PFSK-1 (cell line): Measurements from ENCODE around the gene WDR31.

Source experiments
- FOXP2 ChIP-seq: optimal IDR thresholded peaks from 2 replicates; pipeline ENCODE3; 2011; ENCODE audit warnings: borderline replicate concordance, control low read depth, inconsistent platforms; ENCODE audit not compliant: insufficient read depth; ENCODE audit errors: extremely low read length, extremely low read depth
- POLR2AphosphoS5 ChIP-seq: IDR thresholded peaks from 2 replicates; pipeline ENCODE4 v1.6.1; 2012; ENCODE audit warnings: low read depth, mild to moderate bottlenecking, control low read depth, low read length, moderate library complexity
- SIN3A ChIP-seq: IDR thresholded peaks from 2 replicates; pipeline ENCODE4 v1.6.1; 2012; ENCODE audit warnings: mild to moderate bottlenecking, low read length, moderate library complexity, borderline replicate concordance; ENCODE audit not compliant: insufficient read depth
- TAF1 ChIP-seq: IDR thresholded peaks from 2 replicates; pipeline ENCODE4 v1.6.1; 2012; ENCODE audit warnings: low read length, control low read depth, borderline replicate concordance; ENCODE audit not compliant: insufficient read depth
- TF ChIP-seq, protein P1 (sequence below), 2 experiments: IDR thresholded peaks; 2 replicates each; pipeline versions ENCODE4 v1.6.1 to v1.8.0; 2011 to 2012; ENCODE audit warnings: low read depth in 2 of 2, low read length in 2 of 2, control low read depth in 1 of 2, inconsistent platforms in 1 of 2, mild to moderate bottlenecking in 1 of 2, moderate library complexity in 1 of 2; ENCODE audit not compliant: insufficient read depth in 1 of 2

The WDR31 gene

DNA sequence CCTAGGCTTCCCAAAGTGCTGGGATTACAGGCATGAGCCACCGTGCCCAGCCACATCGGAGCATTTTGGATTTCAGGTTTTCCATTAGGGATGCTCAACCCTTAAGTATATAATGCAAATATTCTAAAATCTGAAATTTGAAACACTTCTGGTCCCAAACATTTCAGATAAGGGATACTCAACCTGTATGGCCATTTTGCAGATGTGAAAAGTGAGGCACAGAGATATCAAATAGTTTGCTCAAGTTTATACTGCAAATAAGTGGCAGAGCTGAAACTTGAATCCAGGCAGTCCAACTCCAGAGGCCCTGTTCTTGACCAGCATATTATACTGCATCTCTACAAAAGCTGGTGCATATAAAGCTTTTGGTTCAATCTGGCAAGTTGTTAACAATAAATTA, 2.4 kb downstream of the WDR31 start:
- TF ChIP-seq TAF1 (no peak), SIN3A (no peak), FOXP2 (no peak), POLR2AphosphoS5 (no peak)
- TF ChIP-seq, protein P1, sequence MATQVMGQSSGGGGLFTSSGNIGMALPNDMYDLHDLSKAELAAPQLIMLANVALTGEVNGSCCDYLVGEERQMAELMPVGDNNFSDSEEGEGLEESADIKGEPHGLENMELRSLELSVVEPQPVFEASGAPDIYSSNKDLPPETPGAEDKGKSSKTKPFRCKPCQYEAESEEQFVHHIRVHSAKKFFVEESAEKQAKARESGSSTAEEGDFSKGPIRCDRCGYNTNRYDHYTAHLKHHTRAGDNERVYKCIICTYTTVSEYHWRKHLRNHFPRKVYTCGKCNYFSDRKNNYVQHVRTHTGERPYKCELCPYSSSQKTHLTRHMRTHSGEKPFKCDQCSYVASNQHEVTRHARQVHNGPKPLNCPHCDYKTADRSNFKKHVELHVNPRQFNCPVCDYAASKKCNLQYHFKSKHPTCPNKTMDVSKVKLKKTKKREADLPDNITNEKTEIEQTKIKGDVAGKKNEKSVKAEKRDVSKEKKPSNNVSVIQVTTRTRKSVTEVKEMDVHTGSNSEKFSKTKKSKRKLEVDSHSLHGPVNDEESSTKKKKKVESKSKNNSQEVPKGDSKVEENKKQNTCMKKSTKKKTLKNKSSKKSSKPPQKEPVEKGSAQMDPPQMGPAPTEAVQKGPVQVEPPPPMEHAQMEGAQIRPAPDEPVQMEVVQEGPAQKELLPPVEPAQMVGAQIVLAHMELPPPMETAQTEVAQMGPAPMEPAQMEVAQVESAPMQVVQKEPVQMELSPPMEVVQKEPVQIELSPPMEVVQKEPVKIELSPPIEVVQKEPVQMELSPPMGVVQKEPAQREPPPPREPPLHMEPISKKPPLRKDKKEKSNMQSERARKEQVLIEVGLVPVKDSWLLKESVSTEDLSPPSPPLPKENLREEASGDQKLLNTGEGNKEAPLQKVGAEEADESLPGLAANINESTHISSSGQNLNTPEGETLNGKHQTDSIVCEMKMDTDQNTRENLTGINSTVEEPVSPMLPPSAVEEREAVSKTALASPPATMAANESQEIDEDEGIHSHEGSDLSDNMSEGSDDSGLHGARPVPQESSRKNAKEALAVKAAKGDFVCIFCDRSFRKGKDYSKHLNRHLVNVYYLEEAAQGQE (IDR thresholded peaks at IDR 0.05; ENCODE audit: insufficient read depth in 1 of 2, low read depth in 2 of 2, low read length in 2 of 2): no peak

DNA sequence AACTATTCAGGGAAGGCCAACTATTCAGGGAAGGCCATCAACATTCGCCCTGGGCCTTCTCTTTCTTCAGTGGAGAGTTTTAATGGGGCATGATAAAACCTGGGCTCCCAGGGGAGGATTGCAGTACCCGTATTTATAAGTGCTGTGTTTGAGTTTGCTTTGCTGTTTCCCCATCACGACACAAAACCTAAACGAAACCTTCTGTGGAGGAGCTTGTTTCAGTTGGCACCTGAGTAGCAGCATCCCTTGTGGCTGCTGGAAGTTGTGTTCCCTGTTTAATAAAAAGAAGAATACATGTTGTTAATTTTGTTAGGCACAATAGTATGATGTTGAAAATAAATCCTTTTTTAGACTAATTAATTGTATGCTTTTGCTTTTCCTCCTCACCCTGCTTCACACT, 8.3 kb downstream of the WDR31 start:
- no peak for TF ChIP-seq POLR2AphosphoS5

DNA sequence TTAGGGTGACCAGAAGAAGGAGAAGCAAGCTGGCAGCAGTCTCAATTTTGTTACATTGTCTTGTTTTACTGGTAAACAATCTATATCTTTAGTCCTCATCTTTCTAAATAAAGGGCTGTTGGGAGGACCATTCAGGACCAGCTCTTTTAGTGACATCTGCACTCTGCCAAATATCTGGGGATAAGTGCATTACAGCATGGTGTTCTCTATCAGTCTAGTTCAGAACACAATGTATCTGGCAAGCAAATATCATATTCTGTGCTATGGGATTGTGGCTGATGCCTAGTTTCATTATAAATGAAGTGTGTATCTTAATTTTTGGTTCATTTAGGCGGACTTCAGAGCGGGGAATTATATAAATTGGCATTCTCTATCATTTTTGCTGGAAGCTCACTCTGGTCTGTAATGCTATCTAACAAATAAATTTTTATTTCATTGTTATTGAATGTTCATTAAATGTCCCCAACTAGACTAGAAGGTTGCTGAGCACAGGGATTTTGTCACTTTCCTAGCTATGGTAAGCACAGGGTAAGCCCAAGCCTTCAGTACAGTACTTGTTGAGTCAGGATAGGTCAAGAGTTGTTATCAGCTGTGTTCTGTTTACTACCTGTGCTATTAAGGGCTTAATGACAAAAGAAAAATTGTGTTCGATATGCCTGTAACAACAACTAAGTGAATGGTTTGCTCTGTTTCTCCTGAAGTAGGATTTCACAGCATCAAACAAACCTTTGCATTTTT, 11.9 kb downstream of the WDR31 start:
- TF ChIP-seq, protein P1 (IDR thresholded peaks at IDR 0.05; ENCODE audit: insufficient read depth in 1 of 2, low read depth in 2 of 2, low read length in 2 of 2): no peak
- TF ChIP-seq TAF1 (no peak), POLR2AphosphoS5 (no peak), FOXP2 (no peak), SIN3A (no peak)

DNA sequence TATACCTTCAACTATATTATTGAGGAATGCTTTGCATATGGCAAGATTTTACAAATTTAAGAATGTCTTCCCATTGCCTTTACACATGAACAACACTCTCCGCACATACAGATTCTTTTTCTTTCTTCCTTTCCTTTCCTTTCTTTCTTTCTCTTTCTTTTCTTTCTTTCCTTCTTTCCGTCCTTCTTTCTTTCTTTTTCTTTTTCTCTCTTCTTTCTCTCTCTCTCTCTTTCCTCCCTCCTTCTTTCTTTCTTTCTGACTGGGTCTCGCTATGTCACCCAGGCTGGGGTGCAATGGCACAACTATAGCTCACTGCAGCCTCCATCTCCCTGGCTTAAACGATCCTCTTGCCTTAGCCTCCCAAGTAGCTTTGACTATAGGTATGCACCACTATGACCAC, 13.8 kb downstream of the WDR31 start:
- TF ChIP-seq SIN3A (no peak), FOXP2 (no peak), POLR2AphosphoS5 (no peak), TAF1 (no peak)
- TF ChIP-seq, protein P1 (IDR thresholded peaks at IDR 0.05; ENCODE audit: insufficient read depth in 1 of 2, low read depth in 2 of 2, low read length in 2 of 2): no peak

DNA sequence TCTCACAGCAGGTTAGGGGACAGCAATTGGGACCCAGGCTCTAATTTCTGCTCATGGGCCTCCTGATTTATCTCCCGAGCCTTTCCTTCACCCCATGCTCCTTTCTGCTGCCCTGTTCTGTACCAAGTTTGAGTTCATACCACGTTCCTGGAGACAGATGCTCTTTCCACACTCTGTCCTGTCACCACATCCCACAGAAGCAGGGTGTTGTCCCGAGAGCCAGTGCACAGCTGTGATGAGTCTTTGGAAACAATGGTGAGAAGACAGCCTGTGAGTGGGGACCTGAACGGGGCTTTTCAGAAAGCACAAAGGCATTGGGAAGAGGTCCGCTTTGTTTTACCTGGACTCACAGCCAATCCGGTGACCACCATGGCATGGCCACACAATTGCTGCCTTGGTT, 17.4 kb downstream of the WDR31 start:
- TF ChIP-seq SIN3A (no peak), TAF1 (no peak), FOXP2 (no peak), POLR2AphosphoS5 (no peak)
- TF ChIP-seq, protein P1 (IDR thresholded peaks at IDR 0.05; ENCODE audit: insufficient read depth in 1 of 2, low read depth in 2 of 2, low read length in 2 of 2): no peak
